Cortex of kidney (tissue), 1 donor: ENCODE data around the gene RAD51B.
"Not testable (repeated sequence)": the region's sequence is repeated elsewhere in the genome, so short reads cannot be mapped to it uniquely, and the experiment has no call there.

Experiments
- DNase-seq: peaks from one replicate; lab custom pipeline; 2025; lab: John Stamatoyannopoulos, UW

The RAD51B gene

GRCh38 chr14:68274725-68275124 is 455.1 kb downstream of the RAD51B start:
- no peak for DNase-seq

DNA sequence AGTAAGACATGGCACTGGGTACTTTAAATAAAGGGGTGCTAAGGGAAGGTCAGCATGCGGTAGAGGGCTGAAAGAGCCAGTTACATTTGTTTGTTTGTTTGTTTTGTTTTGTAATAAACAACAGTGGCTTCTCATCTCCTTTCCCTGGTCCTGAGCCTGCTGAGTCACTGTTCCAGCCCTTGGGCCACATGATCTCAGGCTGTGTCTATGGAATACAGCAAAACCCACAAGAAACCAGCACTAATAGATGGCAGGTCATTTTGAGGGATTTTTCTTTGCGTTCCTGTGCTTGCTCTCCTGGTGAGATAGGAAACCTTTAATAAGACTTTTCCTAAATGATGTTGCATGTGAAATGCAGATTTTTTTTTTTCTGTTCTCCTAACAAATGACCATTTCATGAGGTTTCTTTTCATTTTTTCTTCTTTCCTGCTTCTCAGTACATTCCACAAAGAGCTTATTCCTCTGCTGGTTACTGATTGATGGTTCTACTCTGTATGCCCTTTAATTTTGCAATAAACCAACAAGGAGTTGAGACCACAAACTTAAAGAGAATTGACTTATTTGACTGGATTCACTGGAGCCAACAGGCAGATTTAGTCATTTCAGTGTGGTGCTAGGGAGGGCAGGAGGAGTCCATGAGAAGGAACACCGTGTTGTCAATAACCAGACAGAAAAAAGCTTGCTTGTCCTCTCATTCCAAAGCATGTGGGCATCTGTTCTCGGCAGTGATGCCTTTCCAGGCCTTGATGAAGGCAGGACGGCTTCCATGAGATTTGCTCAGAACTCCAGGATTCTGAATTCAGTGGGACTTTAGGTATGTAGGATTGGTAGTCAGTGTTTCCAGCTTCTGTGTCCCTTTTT is 459.2 kb downstream of the RAD51B start:
- no peak for DNase-seq

DNA sequence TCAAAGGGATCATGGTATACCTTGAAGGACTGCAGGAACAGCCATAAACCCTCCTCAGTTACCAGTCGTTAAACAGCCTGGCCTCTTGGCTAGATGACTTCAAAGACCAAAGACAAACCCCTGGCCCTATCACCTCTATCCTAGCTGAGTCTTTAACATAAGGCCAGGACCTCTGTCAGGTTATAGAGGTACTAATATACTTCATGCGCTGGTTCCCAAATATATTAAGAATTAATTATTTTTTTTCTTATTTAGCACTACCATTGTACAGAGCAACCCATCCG is 459.8 kb downstream of the RAD51B start:
- DNase-seq: no peak

GRCh38 chr14:68279777-68280233 is 460.2 kb downstream of the RAD51B start:
- no peak for DNase-seq

- DNase-seq: no peak
These were observed 461.9 kb downstream of the RAD51B start for GRCh38 chr14:68281497-68281896.

- DNase-seq: no peak
These were observed 463.1 kb downstream of the RAD51B start for GRCh38 chr14:68282479-68283377.

GRCh38 chr14:68283378-68284123 is 464.0 kb downstream of the RAD51B start:
- DNase-seq: no peak

DNA sequence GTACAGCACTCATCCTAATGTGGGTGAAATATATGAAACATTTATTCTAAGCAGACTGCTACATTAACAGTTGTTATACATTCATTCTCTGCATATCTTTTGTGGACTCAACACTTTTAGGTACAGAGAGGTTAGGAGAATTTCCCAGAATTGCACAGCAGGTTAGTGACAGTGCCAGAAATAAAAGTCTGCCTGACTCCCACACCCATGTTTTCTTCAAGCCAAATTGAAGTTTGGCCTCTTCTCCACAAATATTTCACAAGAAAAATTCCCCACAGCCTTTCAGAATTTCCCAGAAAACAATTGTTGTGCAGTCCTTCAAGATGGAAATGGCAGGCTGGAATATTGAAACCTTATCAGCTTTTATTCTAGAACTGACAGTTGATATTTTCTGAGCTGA is 464.8 kb downstream of the RAD51B start:
- DNase-seq: no peak

DNA sequence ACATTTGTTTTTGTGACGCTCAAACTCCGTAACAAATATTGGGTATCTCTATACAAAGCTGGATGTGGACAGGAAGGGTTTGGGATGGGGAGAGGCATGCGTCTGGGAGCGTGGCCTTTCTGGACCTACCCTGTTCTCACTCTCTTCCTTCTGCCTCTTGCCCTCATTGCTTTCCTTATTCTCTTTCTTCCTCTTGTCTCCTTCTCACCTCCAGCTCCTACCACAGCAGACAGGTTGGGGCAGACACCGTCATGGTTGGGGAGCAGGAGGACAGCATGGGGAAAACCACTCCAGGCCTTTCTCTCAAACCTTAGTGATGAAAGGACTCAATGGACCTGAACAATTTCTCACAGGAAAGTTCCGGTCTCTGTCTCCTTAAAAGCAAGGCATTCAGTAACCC is 465.3 kb downstream of the RAD51B start:
- no peak for DNase-seq

DNA sequence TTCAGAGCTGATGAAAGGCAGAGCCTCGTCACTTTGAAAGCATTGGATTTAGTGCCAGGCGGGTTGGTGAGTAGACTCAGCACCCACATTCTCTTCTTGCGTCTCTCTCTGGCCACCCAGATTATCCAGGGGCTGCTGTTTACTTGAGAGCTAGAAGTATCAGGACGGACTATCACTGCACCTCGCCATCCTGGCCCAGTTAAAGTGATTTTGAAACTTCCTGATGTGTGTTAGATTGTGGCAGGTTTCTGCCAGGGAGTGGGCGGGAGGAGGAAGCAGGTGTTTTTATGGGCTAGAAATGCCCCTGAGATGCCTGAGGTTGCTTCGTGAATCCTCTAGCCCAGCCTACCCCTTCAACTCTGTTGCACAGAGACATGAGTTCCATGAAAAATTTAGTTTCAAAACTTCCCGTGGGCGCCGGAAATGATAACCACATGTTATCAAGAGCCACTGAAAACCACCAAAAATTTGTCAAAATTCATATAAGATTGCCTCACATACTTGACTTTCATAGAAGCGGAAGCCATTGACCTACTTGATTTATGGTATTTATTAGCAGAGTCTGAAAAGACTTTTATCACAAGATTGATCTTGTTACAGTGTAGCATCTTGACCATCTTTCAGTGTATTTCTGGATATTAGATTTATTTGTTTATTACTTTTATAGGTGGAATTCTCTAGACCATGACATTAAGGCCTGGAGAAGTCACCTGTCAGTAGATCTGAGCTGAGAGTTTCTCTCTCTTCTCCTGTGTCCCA is 466.0 kb downstream of the RAD51B start:
- DNase-seq: no peak

DNA sequence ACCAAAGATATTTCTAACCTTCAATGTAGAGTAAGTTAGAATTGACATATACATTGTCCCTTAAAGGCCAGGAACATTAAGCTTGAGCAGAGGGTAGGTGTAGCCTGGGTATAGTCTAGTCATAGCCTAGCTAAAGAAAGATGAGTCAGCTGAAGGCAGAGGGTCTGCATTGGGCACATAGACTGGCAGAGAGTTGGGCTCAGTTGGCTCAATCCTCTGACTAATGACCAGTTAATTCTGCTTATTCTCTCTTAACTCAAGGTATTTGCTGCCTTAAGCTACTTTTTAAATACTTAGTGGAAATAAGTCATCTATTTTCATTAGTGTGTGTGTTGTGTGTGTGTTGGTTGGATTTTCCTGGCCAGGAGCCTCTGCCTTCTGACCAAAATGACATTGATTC is 467.1 kb downstream of the RAD51B start:
- no peak for DNase-seq

DNA sequence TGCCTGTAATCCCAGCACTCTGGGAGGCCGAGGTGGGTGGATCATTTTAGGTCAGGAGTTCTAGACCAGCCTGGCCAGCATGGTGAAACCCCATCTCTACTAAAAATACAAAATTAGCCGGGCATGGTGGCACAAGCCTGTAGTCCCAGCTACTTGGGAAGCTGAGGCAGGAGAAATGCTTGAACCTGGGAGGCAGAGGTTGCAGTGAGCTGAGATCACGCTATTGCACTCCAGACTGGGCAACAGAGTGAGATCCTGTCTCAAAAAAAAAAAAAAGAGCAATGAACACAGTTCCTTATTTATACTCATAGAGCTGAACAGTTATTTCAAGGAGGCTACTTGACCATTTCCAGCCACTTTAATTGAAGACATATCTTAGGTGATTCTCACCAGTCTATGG is 469.9 kb downstream of the RAD51B start:
- not testable (repeated sequence) for DNase-seq

- DNase-seq: no peak
These were observed 472.2 kb downstream of the RAD51B start for GRCh38 chr14:68291820-68292219.

GRCh38 chr14:68292441-68293215 is 473.0 kb downstream of the RAD51B start:
- DNase-seq: no peak

- no peak for DNase-seq
These were observed 473.8 kb downstream of the RAD51B start for GRCh38 chr14:68293404-68293803.

- DNase-seq: no peak
These were observed 475.8 kb downstream of the RAD51B start for GRCh38 chr14:68295316-68295816.

DNA sequence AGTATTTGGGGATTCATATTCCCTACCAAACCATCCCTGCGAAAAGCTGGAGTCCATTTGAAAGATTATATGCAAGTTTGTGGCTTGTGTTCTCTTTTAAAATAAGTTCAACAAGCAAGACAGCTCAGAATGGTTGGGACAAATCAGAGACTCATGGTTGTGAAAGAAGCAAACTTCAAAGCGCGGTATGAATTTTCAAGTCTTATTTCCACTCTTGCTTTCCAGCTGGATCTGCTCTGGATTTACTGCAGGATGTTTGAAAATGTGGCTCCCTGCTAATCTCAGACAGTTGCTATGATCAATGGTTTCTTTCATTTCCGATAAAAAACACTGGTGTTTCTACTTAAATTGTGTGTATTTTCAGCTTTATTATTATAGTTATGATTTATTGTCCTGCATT is 477.5 kb downstream of the RAD51B start:
- DNase-seq: no peak

DNA sequence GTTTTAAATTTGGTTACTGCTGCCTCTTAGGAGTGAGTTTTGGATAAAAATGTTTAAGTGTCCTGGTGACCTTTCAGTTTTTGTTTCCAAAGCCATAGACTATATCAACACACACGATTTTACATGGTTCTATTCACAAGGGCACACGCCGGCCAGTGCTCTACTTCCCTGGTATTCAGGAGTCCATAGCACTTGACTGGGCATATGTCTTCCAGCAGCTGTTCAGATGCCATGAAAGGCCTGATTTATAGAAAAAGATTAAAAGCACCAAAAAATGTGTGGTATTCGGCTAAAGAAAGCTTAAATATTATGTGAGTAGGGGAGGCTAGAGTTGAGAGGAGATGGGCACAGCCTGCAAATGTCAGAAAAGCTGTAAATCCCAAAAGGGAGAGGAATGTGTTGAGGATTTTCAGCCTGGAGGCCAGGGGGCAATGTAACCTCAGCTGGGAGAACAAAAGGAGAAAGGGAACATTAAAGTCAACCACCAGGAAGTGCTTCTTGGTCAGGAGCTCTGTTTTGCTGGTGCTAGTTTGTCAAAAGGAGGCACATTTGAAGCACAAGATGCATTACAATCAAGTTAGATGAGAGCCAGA is 478.4 kb downstream of the RAD51B start:
- no peak for DNase-seq

DNA sequence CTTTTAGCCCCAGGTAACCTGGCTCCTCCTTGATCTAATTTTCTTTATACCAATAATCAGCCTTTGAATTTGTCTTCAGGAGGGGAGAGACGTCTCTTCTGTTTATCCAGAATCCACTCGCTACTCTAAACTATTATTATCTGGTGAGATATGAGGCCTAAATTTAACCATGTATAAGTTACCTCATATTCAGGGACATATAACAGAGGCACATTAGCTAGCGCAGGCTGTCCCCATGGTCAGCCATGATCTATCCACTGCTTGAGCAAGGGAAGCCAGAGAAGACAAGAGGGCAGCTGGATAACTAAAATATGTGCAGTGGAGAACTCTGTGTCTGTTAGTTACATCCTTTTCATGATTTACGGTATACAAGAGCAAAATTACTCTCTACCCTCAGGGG is 481.0 kb downstream of the RAD51B start:
- no peak for DNase-seq

- no peak for DNase-seq
These were observed 481.6 kb downstream of the RAD51B start for GRCh38 chr14:68301219-68301618.
